ENCODE results near the gene ZNF296. TPM values are rescaled to one million over a fixed set of nuclear protein-coding genes. Genes with fewer than 3 reads are reported as not detected.

The ZNF296 gene
- total and polyA plus RNA-seq, 2 donors (not counting 3 experiments of a cell fraction or from before 2014, with no cell fraction given), result 0.35 to 1.8 TPM

DNA sequence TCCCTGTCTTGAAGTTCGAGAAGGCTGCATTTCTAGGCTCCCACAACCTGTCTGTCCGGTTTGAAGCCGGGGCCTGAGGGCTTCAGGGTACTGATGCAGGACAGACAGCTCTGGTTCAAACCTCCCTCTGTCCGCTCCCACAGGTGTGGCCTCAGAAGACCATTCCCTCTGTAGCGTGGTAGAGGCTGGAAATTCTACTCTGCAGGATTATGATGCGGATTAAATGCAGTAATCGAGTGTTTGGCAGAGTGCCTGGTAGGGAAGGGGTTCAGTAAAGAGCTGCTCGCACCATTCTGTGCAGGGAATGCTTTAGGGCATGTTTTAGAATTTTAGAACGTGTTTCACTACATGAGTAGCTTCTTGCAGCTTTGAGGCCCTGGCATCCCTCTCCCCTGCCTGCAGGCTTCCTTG lies 47.2 kb upstream of the ZNF296 start:
- H3K36me3 ChIP-seq (ENCODE audit: control insufficient read depth in 2 of 2, extremely low read depth in 1 of 2, insufficient read depth in 2 of 2, low read length in 2 of 2), result no peaks in the 10 kb centered on the region
- CTCF ChIA-PET, result interaction anchor here (0.7 to 2.8 kb wide), 2 partner anchors 20 to 31 kb away, joined by 3 to 21 read pairs; partner anchors contain the start of gene PPP1R37
- no peak overlapping the region for H3K9ac ChIP-seq (replicated peaks; ENCODE audit: extremely low read depth, insufficient read depth, low read length)
- H3K4me2 ChIP-seq (ENCODE audit: insufficient read depth, low read length), result no peak overlapping the region
- intact Hi-C loops (cut with micrococcal nuclease) (no loop called here), dilution Hi-C loops (cut with MboI; ENCODE audit: extremely low pct_ligation_motif_present, low sequenced_read_pairs) (no loop called here)
- FAIRE-seq (no peak), DNase-seq (ENCODE audit: low read depth, low spot score) (no peak)
- H3K9me1 ChIP-seq (replicated peaks; ENCODE audit: control insufficient read depth, extremely low read depth, insufficient read depth, low read length), result no peaks in the 10 kb centered on the region
- H3K9me3 ChIP-seq (replicated peaks; ENCODE audit: control insufficient read depth, insufficient read depth, low read length), result no peaks in the 10 kb centered on the region
- peaks cover 34% of the 10 kb centered on the region for H3K79me2 ChIP-seq (ENCODE audit: control insufficient read depth, insufficient read depth, low read length)
- POLR2A ChIA-PET, result interaction anchor here (0.7 kb wide), 1 partner anchor 130 kb away, joined by 3 read pairs; no protein-coding TSS in a partner anchor
- H3K27ac ChIP-seq (ENCODE audit: insufficient read depth, low read depth, low read length), result no peak overlapping the region
- TF ChIP-seq EZH2 (IDR thresholded peaks at IDR 0.05; ENCODE audit: borderline replicate concordance, low read depth, low read length, severe bottlenecking) (no peak), GATA2 (IDR thresholded peaks at IDR 0.05; ENCODE audit: insufficient read depth, insufficient read length, low read depth, low read length) (no peak), JUN (IDR thresholded peaks at IDR 0.05; ENCODE audit: borderline replicate concordance, insufficient read depth, insufficient read length, low read depth) (no peak), POLR2AphosphoS5 (IDR thresholded peaks at IDR 0.05; ENCODE audit: insufficient read depth, low read depth, low read length) (no peak), MYC (IDR thresholded peaks at IDR 0.05; ENCODE audit: low read depth, low read length) (no peak), FOS (IDR thresholded peaks at IDR 0.05; ENCODE audit: borderline replicate concordance, insufficient read depth, low read length) (no peak), POLR2A (IDR thresholded peaks at IDR 0.05; ENCODE audit: low read depth, low read length) (no peak)
- TF ChIP-seq, protein P1, sequence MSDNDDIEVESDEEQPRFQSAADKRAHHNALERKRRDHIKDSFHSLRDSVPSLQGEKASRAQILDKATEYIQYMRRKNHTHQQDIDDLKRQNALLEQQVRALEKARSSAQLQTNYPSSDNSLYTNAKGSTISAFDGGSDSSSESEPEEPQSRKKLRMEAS (IDR thresholded peaks at IDR 0.05; ENCODE audit: insufficient read depth, insufficient read length), result no peak
- TF ChIP-seq, protein P2, sequence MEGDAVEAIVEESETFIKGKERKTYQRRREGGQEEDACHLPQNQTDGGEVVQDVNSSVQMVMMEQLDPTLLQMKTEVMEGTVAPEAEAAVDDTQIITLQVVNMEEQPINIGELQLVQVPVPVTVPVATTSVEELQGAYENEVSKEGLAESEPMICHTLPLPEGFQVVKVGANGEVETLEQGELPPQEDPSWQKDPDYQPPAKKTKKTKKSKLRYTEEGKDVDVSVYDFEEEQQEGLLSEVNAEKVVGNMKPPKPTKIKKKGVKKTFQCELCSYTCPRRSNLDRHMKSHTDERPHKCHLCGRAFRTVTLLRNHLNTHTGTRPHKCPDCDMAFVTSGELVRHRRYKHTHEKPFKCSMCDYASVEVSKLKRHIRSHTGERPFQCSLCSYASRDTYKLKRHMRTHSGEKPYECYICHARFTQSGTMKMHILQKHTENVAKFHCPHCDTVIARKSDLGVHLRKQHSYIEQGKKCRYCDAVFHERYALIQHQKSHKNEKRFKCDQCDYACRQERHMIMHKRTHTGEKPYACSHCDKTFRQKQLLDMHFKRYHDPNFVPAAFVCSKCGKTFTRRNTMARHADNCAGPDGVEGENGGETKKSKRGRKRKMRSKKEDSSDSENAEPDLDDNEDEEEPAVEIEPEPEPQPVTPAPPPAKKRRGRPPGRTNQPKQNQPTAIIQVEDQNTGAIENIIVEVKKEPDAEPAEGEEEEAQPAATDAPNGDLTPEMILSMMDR (IDR thresholded peaks at IDR 0.05; ENCODE audit: extremely low read depth in 1 of 2, insufficient read depth in 1 of 2, low read depth in 1 of 2, low read length in 2 of 2), result no peak
- BruUV-seq (replicated peaks), result no TSS peak
- no peak overlapping the region for H3K4me3 ChIP-seq (replicated peaks in 1 of 3; ENCODE audit: insufficient read depth in 1 of 3, low read depth in 1 of 3, low read length in 3 of 3)
- H3K27me3 ChIP-seq (ENCODE audit: control insufficient read depth in 2 of 2, insufficient read depth in 2 of 2, low read length in 2 of 2), result no peaks in the 10 kb centered on the region
- H4K20me1 ChIP-seq (replicated peaks; ENCODE audit: control insufficient read depth, extremely low read depth, insufficient read depth, low read length), result no peaks in the 10 kb centered on the region
- H2AFZ ChIP-seq (ENCODE audit: low read depth, low read length), result no peak overlapping the region
- H3K4me1 ChIP-seq (ENCODE audit: control insufficient read depth, extremely low read depth, insufficient read depth, low read length), result no peaks in the 10 kb centered on the region
